Stimulated activated CD4-positive, alpha-beta T cell treated with anti-CD3 and anti-CD28 coated beads, Interleukin-4, amount 100 ng/mL, for 24 hours (primary cell): ENCODE results near the gene BRI3BP.
A peak's percentile ranks its signal among the peaks of the same experiment; 100 is the strongest.
"Not testable (repeated sequence)": the region's sequence is repeated elsewhere in the genome, so short reads cannot be mapped to it uniquely, and the experiment has no call there.

Source experiments
- DNase-seq: peaks from one replicate; pipeline ENCODE4 v3.0.0-alpha.2; 2020

The BRI3BP gene

GRCh38 chr12:124975276-124975675 lies 18.2 kb upstream of the BRI3BP start:
- DNase-seq, result no peak

GRCh38 chr12:124976999-124977398 lies 16.4 kb upstream of the BRI3BP start:
- no peak for DNase-seq

- no peak for DNase-seq
These were observed 13.9 kb upstream of the BRI3BP start for GRCh38 chr12:124979568-124979967.

- DNase-seq, result no peak
These were observed 13.2 kb upstream of the BRI3BP start for GRCh38 chr12:124980098-124980892.

GRCh38 chr12:124986876-124987275 lies 6.6 kb upstream of the BRI3BP start:
- not testable (repeated sequence) for DNase-seq

- DNase-seq, result peak; percentile 89
These were observed 395 bp upstream of the BRI3BP start for GRCh38 chr12:124992874-124993625.

GRCh38 chr12:124994437-124994975 lies 1.1 kb downstream of the BRI3BP start:
- no peak for DNase-seq

- DNase-seq, result no peak
These were observed 1.9 kb downstream of the BRI3BP start for GRCh38 chr12:124995200-124995961.

- DNase-seq, result no peak
These were observed 5.3 kb downstream of the BRI3BP start for GRCh38 chr12:124998705-124999104.

- no peak for DNase-seq
These were observed 8.2 kb downstream of the BRI3BP start for GRCh38 chr12:125001636-125002035.

- no peak for DNase-seq
These were observed 9.6 kb downstream of the BRI3BP start for GRCh38 chr12:125003021-125003420.

GRCh38 chr12:125004621-125005020 lies 11.2 kb downstream of the BRI3BP start:
- no peak for DNase-seq

- no peak for DNase-seq
These were observed 12.2 kb downstream of the BRI3BP start for GRCh38 chr12:125005652-125006051.

GRCh38 chr12:125006365-125006764 lies 12.9 kb downstream of the BRI3BP start:
- no peak for DNase-seq

- no peak for DNase-seq
These were observed 20.5 kb downstream of the BRI3BP start for GRCh38 chr12:125013816-125014442.

- DNase-seq, result no peak
These were observed 21.1 kb downstream of the BRI3BP start for GRCh38 chr12:125014526-125014925.

- no peak for DNase-seq
These were observed 22.4 kb downstream of the BRI3BP start for GRCh38 chr12:125015680-125016310.

GRCh38 chr12:125017801-125018200 lies 24.4 kb downstream of the BRI3BP start:
- no peak for DNase-seq

GRCh38 chr12:125018356-125018755 lies 24.9 kb downstream of the BRI3BP start:
- DNase-seq, result no peak

GRCh38 chr12:125021096-125021495 lies 27.7 kb downstream of the BRI3BP start:
- no peak for DNase-seq

- no peak for DNase-seq
These were observed 28.3 kb downstream of the BRI3BP start for GRCh38 chr12:125021771-125022170.

GRCh38 chr12:125023065-125023464 lies 29.6 kb downstream of the BRI3BP start:
- no peak for DNase-seq
